HG02571 (cell line): ENCODE measurements around the gene MAPK11.

Experiments used
- ATAC-seq: cut with Tn5 transposase; IDR thresholded peaks from one replicate; pipeline ENCODE4 v1.9.1; 2021; ENCODE audit warnings: mild to moderate bottlenecking, moderate library complexity; ENCODE audit not compliant: unreplicated experiment

MAPK11 gene

GRCh38 chr22:50269970-50270665 lies at the start of gene MAPK11:
Gene MAPK11, minus strand, starts transcription at chr22:50270380. Its CDS starts 88 bp downstream, at chr22:50270292.
- ATAC-seq = no peak

- ATAC-seq = no peak
Measured at GRCh38 chr22:50319503-50319951, 49.3 kb upstream of the MAPK11 start.

GRCh38 chr22:50318698-50319411 lies 48.7 kb upstream of the MAPK11 start:
- no peak for ATAC-seq

- no peak for ATAC-seq
Measured at GRCh38 chr22:50318356-50318697, 48.1 kb upstream of the MAPK11 start.

- ATAC-seq = no peak
Measured at GRCh38 chr22:50317674-50318073, 47.5 kb upstream of the MAPK11 start.

GRCh38 chr22:50317178-50317577 lies 47.0 kb upstream of the MAPK11 start:
- ATAC-seq = no peak

GRCh38 chr22:50316114-50317065 lies 46.2 kb upstream of the MAPK11 start:
- no peak for ATAC-seq

GRCh38 chr22:50315289-50316113 lies 45.3 kb upstream of the MAPK11 start:
- ATAC-seq = no peak

GRCh38 chr22:50314455-50315288 lies 44.5 kb upstream of the MAPK11 start:
- ATAC-seq = peak; percentile 78

- peak; percentile 3 for ATAC-seq
Measured at GRCh38 chr22:50314081-50314454, 43.9 kb upstream of the MAPK11 start.

- no peak for ATAC-seq
Measured at GRCh38 chr22:50313600-50313999, 43.4 kb upstream of the MAPK11 start.

- no peak for ATAC-seq
Measured at GRCh38 chr22:50313021-50313420, 42.8 kb upstream of the MAPK11 start.

GRCh38 chr22:50312371-50312770 lies 42.2 kb upstream of the MAPK11 start:
- no peak for ATAC-seq

GRCh38 chr22:50311606-50312351 lies 41.6 kb upstream of the MAPK11 start:
- no peak for ATAC-seq

GRCh38 chr22:50310949-50311444 lies 40.8 kb upstream of the MAPK11 start:
- no peak for ATAC-seq

GRCh38 chr22:50310031-50310722 lies 40.0 kb upstream of the MAPK11 start:
- no peak for ATAC-seq

GRCh38 chr22:50309601-50309991 lies 39.4 kb upstream of the MAPK11 start:
- ATAC-seq = no peak

GRCh38 chr22:50308986-50309600 lies 38.9 kb upstream of the MAPK11 start:
- no peak for ATAC-seq
